Measurements from ENCODE around the gene RAG1.

The RAG1 gene

GRCh38 chr11:36558571-36559413 is 9.0 kb upstream of the RAG1 start:
- Histone ChIP-seq H3K27me3 (ENCODE audit: insufficient read depth, low read depth) (no peaks in the 10 kb centered on the region), H3K9ac (no peak overlapping the region), H2AFZ (ENCODE audit: low read depth) (no peak overlapping the region), H3K4me3 (IDR thresholded peaks at IDR 0.05; ENCODE audit: insufficient read depth, low read depth, low read length) (no peak overlapping the region), H3K36me3 (ENCODE audit: insufficient read depth) (no peaks in the 10 kb centered on the region), H4K20me1 (ENCODE audit: insufficient read depth) (no peaks in the 10 kb centered on the region), H3K4me1 (ENCODE audit: low read depth, poor library complexity, severe bottlenecking) (no peaks in the 10 kb centered on the region), H3K4me2 (no peak overlapping the region), H3K27ac (no peak overlapping the region), H3K79me2 (ENCODE audit: insufficient read depth, low read depth) (no peaks in the 10 kb centered on the region)
- TF ChIP-seq CTCF (conservative IDR thresholded peaks at IDR 0.05; ENCODE audit: low read depth, low read length): no peak

GRCh38 chr11:36564376-36565030 is 3.3 kb upstream of the RAG1 start:
- TF ChIP-seq CTCF (conservative IDR thresholded peaks at IDR 0.05; ENCODE audit: low read depth, low read length): peak; percentile 83
- H3K36me3 ChIP-seq (ENCODE audit: insufficient read depth): no peaks in the 10 kb centered on the region
- no peaks in the 10 kb centered on the region for H4K20me1 ChIP-seq (ENCODE audit: insufficient read depth)
- H3K9ac ChIP-seq: no peak overlapping the region
- H3K4me2 ChIP-seq: no peak overlapping the region
- no peaks in the 10 kb centered on the region for H3K79me2 ChIP-seq (ENCODE audit: insufficient read depth, low read depth)
- H2AFZ ChIP-seq (ENCODE audit: low read depth): no peak overlapping the region
- no peaks in the 10 kb centered on the region for H3K4me1 ChIP-seq (ENCODE audit: low read depth, poor library complexity, severe bottlenecking)
- no peaks in the 10 kb centered on the region for H3K27me3 ChIP-seq (ENCODE audit: insufficient read depth, low read depth)
- H3K4me3 ChIP-seq (IDR thresholded peaks at IDR 0.05; ENCODE audit: insufficient read depth, low read depth, low read length): no peak overlapping the region
- no peak overlapping the region for H3K27ac ChIP-seq

- Histone ChIP-seq H3K4me3 (IDR thresholded peaks at IDR 0.05; ENCODE audit: insufficient read depth, low read depth, low read length) (no peak overlapping the region), H3K9ac (no peak overlapping the region), H3K27ac (no peak overlapping the region), H2AFZ (ENCODE audit: low read depth) (no peak overlapping the region), H3K36me3 (ENCODE audit: insufficient read depth) (no peaks in the 10 kb centered on the region), H3K79me2 (ENCODE audit: insufficient read depth, low read depth) (no peaks in the 10 kb centered on the region), H3K27me3 (ENCODE audit: insufficient read depth, low read depth) (no peaks in the 10 kb centered on the region), H4K20me1 (ENCODE audit: insufficient read depth) (no peaks in the 10 kb centered on the region), H3K4me1 (ENCODE audit: low read depth, poor library complexity, severe bottlenecking) (no peaks in the 10 kb centered on the region), H3K4me2 (no peak overlapping the region)
- no peak for TF ChIP-seq CTCF (conservative IDR thresholded peaks at IDR 0.05; ENCODE audit: low read depth, low read length)
Observed at GRCh38 chr11:36565031-36565610, 2.7 kb upstream of the RAG1 start.

GRCh38 chr11:36566407-36567053 is 1.3 kb upstream of the RAG1 start:
- no peaks in the 10 kb centered on the region for H3K27me3 ChIP-seq (ENCODE audit: insufficient read depth, low read depth)
- TF ChIP-seq CTCF (conservative IDR thresholded peaks at IDR 0.05; ENCODE audit: low read depth, low read length): no peak
- no peak overlapping the region for H2AFZ ChIP-seq (ENCODE audit: low read depth)
- H3K36me3 ChIP-seq (ENCODE audit: insufficient read depth): no peaks in the 10 kb centered on the region
- H3K27ac ChIP-seq: no peak overlapping the region
- H3K79me2 ChIP-seq (ENCODE audit: insufficient read depth, low read depth): no peaks in the 10 kb centered on the region
- no peak overlapping the region for H3K4me3 ChIP-seq (IDR thresholded peaks at IDR 0.05; ENCODE audit: insufficient read depth, low read depth, low read length)
- H3K9ac ChIP-seq: no peak overlapping the region
- no peaks in the 10 kb centered on the region for H3K4me1 ChIP-seq (ENCODE audit: low read depth, poor library complexity, severe bottlenecking)
- no peak overlapping the region for H3K4me2 ChIP-seq
- no peaks in the 10 kb centered on the region for H4K20me1 ChIP-seq (ENCODE audit: insufficient read depth)
